Measurements from ENCODE around the gene RIIAD1. TPM values are rescaled to one million over a fixed set of nuclear protein-coding genes. Genes with fewer than 3 reads are reported as not detected.
A peak's percentile ranks its signal among the peaks of the same experiment; 100 is the strongest.

Gene RIIAD1
- total and polyA plus RNA-seq, 7 donors, result 0.34 to 5.2 (median 2.6) TPM; not detected in 2

- Histone ChIP-seq H3K27me3 (ENCODE audit: insufficient read depth in 3 of 3, low read length in 2 of 3) (peaks cover 0 to 3% (median 3%) of the 10 kb centered on the region in 3 donors), H3K4me1 (peaks cover 16% of the 10 kb centered on the region), H3K4me3 (no peak overlapping the region), H3K9me3 (no peaks in the 10 kb centered on the region), H3K36me3 (ENCODE audit: insufficient read depth in 1 of 2, low read depth in 1 of 2) (no peaks in the 10 kb centered on the region), H3K27ac (no peak overlapping the region)
- no peak for TF ChIP-seq CTCF (IDR thresholded peaks at IDR 0.05)
- intact Hi-C loops (cut with DNase I), result no loop called here
- 52 to 65% (median 58%) methylated on average over 3 of the region's 3 CpGs for WGBS, 3 donors
- no peak for ATAC-seq
- no peak for DNase-seq
Measured at GRCh38 chr1:151723726-151724370, 2.5 kb downstream of the RIIAD1 start.

DNA sequence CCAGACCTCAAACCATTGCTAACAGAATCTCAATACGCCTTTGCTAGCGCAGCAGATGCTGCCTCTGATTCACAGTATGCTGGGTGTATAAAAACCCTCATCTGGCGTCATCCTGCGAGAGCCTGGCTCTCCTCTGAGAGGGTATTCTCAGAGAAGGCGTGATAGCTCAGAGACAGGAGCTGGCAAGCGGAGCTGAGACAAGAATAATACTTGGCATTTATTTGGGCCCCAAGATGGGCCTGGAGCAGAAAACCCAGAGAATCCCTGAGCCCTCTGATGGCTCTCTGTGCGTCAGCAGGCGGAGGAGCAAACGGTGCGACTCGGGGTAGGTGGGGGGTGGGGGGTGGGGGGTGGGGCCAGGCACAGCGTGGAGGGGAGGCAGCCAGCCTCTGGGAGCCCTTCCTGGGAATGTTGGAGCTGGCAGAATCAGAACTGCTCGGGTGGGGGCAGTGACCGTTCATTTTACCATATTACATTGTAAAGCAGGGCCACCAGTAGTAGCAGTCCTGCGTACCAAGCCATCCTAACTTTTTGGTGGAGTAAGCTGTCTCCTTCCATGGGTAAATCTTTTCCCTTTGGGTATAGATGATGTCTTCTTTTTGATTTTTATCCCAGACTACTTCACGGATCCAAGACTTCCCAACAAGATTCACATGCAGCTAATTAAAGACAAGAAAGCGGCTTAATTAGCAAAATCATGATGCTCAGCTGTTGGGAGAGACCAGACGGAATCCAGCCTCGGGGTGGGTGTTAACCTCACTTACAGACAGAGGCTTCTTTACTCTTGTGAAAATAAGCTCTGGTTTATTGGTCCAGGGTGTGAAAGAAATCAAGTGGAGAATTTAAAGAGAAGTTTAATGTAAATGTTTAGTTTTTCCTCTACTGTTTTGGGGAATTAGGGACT lies 7.1 kb downstream of the RIIAD1 start:
- ATAC-seq (peak; percentile 49 to 85 (median 58)), DNase-seq (no peak)
- WGBS, 3 donors, result 19 to 21% (median 20%) methylated on average over 19 of the region's 19 CpGs
- Histone ChIP-seq H3K4me1 (no peaks in the 10 kb centered on the region), H3K9me3 (no peaks in the 10 kb centered on the region), H3K4me3 (peak overlapping the region; percentile 21), H3K27ac (no peak overlapping the region), H3K36me3 (ENCODE audit: insufficient read depth in 1 of 2, low read depth in 1 of 2) (no peaks in the 10 kb centered on the region), H3K27me3 (ENCODE audit: insufficient read depth in 3 of 3, low read length in 2 of 3) (peaks cover 0 to 3% (median 3%) of the 10 kb centered on the region in 3 donors)
- intact Hi-C loops (cut with DNase I), result no loop called here
- no peak for TF ChIP-seq CTCF (IDR thresholded peaks at IDR 0.05)

DNA sequence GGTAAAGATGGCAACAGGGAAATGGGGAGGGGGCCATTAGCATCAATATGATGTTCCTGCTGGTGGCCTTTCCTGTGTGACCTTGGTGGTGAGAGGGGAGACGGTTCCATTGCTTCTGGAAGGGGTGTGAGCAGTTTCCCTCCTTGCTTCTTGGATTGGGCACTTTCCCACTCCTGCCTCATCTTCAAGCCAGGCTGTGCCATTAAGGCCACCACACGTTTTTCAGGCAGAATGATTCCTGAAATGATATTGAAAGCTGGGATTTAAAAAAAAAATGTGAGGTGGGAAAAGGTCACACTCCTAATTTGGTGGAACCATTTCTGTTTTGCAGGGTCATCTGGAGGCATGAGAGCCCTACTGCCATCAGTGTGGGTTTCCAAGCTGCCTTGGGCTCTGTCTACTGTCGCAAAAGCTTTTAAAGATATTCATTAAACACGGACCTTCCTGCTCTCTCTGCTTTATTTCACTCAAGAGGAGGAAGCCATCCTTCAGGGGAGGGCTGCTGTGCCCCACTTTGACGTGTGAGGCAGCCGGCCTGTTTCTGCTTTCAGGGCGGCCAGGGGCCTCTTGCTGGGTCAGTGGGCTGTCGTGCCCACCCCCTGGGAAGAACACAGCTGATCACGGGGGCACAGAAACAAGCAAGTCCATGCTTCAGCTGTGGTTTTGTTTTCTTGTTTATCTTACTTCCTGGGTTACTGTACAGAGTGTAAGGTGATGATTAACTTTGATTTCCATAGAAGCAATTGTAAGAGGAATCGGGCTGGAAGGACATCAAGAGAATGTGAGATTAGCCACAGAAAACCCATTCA lies 8.0 kb downstream of the RIIAD1 start:
- Histone ChIP-seq H3K36me3 (ENCODE audit: insufficient read depth in 1 of 2, low read depth in 1 of 2) (no peaks in the 10 kb centered on the region), H3K9me3 (no peaks in the 10 kb centered on the region), H3K27me3 (ENCODE audit: insufficient read depth in 3 of 3, low read length in 2 of 3) (peaks cover 0 to 3% (median 0%) of the 10 kb centered on the region in 3 donors), H3K27ac (no peak overlapping the region), H3K4me1 (no peaks in the 10 kb centered on the region), H3K4me3 (no peak overlapping the region)
- WGBS, 3 donors, result 75 to 79% (median 79%) methylated on average over 10 of the region's 10 CpGs
- intact Hi-C loops (cut with DNase I), result no loop called here
- no peak for DNase-seq
- TF ChIP-seq CTCF (IDR thresholded peaks at IDR 0.05), result no peak
- ATAC-seq, result no peak

DNA sequence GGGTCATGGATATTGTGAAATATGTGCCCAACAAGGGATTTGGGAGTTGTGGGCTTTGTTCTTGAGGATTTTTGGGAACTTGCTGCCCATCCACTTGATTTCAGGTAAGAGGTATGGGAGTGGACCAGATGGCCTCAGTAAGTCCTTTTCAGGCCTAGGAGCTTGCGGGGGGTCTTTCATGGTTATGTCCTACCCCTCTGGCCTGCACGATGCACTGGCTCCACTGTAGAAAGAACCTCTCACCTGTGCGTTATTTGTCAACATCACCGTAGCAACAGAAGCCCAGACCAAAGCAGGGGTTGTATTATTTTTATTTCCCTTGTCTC lies 8.6 kb downstream of the RIIAD1 start:
- WGBS, 3 donors, result 79 to 84% (median 83%) methylated on average over 4 of the region's 4 CpGs
- ATAC-seq (no peak), DNase-seq (no peak)
- Histone ChIP-seq H3K4me3 (no peak overlapping the region), H3K9me3 (no peaks in the 10 kb centered on the region), H3K27me3 (ENCODE audit: insufficient read depth in 3 of 3, low read length in 2 of 3) (peaks cover 0 to 3% (median 0%) of the 10 kb centered on the region in 3 donors), H3K27ac (no peak overlapping the region), H3K36me3 (ENCODE audit: insufficient read depth in 1 of 2, low read depth in 1 of 2) (no peaks in the 10 kb centered on the region), H3K4me1 (no peaks in the 10 kb centered on the region)
- intact Hi-C loops (cut with DNase I), result loop anchor here (5.0 to 10.0 kb wide), 4 partner anchors 38 to 288 kb away; partner anchors contain the start of genes C2CD4D (in 1 of the 2) and RORC (in 1 of the 2)
- TF ChIP-seq CTCF (IDR thresholded peaks at IDR 0.05), result no peak

Measured in psoas muscle (tissue), 8 donors.